ENCODE measurements around the gene PLRG1.
"Not testable (repeated sequence)": the region's sequence is repeated elsewhere in the genome, so short reads cannot be mapped to it uniquely, and the experiment has no call there.

The PLRG1 gene

DNA sequence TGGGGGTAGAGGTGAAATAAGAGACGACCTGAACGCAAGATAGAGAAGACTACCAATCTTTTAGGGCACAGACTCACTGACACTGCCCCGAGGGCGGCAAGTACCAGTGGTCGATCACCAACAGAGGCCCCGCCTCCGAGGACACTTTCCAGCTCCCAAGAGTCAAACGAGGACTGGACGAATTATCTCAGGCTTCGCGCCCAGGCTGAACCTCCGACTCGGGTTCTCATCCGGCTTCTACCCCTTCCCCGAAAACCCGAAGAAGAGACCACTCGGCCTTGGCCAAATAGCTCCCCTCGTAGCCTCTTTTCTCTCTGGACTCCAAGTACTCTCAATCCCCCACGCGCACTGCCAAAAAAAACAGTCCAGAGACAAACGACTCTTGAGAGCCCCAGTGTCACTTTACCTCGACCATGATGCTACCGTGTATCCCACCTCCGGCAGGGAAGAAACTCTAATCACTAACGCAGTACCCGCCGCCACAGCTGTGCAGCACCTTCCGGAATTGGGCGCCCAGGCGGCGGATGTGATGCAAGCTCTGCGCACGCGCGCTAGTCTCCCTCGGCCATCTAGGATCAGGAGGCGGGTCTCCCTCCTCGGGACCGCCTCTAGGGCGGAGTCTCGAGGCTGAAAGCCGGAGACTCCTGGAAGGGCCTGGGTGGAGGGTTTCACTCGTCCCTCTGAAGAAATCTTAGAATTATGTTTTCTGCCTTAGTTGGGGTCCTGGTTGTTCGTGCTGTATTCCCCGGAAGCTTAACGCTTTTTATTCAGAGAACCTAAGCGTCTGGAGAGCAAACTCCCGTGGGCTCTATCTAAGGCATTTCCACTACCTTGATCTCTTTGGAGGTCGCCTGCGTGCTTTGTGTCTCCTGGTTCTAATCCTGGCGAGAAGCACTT, at the start of gene PLRG1:
TSS of gene PLRG1 (minus strand) at position 507 of the 897 bp plus-strand sequence. CDS start at position 415, 92 bp downstream.
- DNase-seq: peak; percentile 91

DNA sequence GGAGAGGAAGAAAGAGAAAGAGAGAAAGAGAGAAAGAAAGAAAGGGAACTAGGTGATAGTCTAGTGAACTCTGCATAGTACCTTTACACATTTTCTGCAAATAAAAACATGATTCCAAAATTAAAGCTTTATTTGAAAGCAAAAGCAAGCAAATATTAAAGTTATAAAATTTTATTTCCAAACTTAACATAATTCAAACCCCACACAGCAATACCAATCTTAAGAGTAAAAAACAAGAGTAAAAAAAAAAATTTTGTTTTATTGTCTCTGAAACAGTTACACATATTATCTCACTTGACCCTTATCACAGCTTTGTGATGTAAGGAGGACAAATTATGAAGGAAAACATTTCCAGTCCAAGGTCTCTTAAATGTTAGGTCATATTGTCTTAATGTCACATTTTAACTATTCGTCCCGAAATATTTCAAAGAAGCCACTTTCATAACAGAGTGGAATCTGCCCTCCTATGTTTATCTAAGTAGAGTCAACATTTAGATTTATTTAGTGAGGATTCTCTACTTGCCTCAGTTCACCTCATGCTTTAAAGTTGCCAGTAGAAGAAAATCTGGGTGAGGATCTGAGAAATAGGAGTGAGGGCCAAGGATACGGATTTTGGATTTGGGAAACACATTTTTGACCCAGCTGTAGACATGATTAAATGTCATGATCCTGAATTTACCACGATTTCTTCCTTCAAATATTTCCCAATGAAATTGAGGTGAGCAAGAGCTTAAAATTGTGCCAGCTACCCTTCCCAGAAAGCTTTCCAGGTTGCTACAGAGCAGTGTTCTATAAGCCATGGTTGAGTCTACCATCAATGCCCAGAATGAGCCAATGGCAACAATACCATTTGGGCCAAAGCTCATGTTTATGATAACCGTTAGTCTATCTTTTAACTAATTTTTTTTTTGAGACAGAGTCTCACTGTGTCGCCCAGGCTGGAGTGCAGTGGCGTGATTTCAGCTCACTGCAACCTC, 47.9 kb upstream of the PLRG1 start:
- DNase-seq: no peak

DNA sequence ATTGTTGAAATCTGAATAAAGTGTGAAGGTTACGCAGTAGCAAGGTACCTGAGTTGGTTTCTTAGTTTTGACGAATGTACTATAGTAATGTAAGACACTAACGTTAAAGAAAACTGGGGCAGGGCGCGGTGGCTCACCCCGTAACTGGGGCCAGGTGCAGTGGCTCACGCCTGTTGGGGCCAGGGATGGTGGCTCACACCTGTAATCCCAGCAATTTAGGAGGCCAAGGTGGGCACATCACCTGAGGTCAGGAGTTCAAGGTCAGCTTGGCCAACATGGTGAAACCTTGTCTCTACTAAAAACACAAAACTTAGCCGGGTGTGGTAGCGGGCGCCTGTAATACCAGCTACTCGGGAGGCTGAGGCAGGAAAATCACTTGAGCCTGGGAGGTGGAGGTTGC, 47.1 kb upstream of the PLRG1 start:
- not testable (repeated sequence) for DNase-seq

DNA sequence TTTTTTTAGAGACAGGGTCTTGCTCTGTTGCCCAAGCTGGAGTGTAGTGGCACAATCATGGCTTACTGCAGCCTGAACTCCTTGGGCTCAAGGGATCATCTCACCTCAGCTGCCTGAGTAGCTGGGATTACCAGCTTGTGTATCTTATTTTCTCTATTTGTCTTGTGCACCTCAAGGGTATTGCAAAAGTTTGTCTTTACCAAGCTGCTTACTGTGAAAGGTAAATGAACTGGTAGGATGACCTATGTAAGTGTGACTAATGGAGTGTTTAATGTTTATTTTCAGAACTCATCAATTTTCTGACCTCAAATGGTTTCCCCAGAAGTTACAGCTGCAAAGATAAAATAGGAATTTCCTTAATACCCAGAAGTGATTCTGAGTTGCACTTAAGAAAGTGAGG, 45.6 kb upstream of the PLRG1 start:
- DNase-seq: no peak

DNA sequence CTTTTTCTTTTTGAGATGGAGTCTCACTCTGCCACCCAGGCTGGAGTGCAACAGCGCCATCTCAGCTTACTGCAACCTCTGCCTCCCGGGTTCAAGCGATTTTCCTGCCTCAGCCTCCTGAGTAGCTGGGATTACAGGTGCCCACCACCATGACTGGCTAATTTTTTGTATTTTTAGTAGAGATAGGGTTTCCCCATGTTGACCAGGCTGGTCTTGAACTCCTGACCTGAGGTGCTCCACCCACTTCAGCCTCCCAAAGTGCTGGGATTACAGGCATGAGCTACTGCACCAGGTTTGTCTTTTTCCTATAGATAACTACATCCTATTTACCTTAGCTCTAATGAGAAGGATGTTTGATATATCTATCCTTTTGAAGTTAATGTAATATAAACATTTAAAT, 44.1 kb upstream of the PLRG1 start:
- DNase-seq: not testable (repeated sequence)

DNA sequence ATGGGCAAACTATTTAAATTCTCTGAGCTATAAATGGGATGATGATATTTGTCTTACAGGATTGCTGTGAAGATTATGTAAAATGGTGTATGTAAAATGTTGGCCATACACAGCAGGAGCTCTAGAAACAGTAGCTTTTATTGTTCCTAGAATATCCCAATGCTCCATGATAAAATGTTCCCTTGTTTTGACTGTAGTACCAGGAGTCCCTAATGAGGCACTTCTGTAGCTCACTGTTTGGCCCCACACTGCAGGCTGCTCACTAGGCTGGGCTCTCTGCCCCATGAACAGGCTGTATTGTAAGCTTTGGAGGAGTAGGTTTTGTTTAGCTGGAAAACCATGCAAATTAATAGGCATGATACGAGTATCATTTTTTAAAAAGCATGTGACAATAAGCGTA, 43.7 kb upstream of the PLRG1 start:
- DNase-seq: no peak

DNA sequence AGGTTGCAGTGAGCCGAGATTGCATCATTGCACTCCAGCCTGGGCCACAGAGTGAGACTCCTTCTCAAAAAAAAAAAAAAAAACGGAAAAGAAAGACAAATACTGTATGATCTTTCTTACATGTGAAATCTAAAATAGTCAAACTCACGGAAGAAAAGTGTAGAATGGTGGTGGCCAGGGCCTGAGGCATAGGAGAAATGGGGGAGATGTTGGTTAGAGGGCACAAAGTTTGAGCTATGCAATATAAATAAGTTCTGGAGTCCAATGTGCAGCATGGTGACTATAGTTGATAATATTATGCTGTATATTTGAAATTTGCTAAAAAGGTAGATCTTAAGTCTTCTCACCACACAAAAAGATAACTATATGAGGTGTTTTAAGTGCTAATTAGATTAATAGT, 41.7 kb upstream of the PLRG1 start:
- no peak for DNase-seq

DNA sequence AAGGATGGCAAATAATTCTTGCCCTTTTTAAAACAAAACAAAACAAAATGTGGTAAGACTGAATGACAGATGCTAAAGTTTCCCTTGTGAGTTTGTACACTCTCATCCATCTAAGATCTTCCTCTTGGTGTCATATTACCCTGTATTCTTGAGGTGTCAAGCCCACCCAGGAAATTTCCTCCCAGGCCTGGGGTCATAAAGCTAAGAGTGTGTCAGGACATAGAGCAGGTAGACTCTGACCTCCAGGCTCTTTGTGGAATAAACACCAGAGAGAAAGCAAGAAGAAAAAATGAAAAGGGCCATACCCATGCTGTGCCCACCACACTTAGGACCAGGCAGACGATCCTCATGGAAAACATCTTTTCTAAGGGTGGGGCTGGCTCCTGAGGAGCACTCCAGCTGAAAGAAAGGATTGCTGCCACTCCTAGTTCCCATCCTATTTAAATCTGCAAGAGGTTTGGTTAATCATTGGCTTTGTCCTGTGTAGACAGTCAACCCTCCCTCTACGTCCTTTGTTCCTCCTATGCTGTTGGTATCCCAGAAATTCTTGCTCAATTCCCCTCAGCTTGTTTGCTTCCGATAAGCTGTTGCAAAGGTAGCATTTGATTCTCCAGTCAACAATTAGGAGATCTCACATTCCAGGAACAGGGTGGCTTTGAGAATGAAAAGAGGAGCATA, 40.3 kb upstream of the PLRG1 start, which contains the start of gene FGA:
TSS of gene FGA (minus strand) at position 414 of the 678 bp plus-strand sequence. CDS start at position 359, 55 bp downstream.
- no peak for DNase-seq

DNA sequence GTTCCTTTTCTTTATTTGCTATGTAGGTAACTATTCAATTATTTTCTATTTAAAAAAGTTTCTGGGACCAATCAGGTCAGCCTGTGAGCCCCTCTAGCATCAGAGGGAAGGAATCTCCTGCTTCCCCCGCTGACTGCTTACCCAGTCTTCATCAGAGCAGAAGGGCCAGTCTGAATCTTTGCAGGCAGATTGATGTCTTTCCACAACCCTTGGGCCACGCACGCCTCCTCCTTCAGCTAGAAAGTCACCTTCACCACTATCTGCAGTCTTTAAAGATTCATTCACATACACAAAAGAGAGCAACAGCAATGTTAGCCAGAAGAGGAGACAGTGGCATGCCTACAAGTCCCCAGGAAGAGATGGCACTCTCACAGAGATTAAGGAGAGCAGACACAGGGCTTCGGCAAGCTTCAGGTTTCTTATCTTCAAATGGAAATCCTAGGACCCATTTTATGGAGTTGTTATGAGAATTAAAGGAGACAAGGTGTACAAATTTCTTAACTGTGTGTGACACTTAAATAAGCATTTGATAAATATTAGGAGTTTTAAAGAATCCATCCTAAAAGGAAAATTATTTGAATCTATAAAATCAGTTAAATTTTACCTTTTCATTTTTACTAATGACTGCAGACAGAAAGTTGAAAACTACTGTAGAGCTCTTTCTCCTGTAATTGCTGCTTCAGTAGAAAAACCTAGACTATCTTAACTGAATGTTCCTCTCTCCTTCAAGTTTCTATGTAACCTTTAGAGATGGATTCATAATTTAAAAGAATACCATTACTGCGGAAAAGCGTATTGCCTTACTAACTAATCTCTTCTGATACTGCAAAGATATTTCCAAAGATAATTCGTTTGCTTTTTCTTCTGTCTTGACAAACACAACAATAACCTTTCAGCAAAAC, 39.3 kb upstream of the PLRG1 start:
- no peak for DNase-seq

DNA sequence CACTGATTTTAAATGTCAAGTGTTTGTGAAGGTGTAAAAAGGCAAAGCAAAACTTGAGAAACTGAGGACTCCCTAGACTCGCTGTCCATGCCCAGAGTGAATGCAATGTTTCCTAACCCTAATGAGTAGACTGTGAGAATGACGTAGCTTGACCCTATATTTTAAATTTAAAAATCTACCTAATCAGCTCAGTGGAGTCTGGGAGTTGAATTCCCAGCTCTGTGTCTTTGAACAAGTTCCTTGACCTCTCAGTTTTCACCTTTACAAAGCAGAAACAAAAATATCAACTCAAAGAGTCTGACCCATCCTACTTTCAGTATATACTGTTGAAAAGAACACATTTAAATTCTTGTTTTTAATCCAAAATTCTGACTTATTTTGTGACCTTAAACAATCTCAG, 38.0 kb upstream of the PLRG1 start:
- DNase-seq: no peak

DNA sequence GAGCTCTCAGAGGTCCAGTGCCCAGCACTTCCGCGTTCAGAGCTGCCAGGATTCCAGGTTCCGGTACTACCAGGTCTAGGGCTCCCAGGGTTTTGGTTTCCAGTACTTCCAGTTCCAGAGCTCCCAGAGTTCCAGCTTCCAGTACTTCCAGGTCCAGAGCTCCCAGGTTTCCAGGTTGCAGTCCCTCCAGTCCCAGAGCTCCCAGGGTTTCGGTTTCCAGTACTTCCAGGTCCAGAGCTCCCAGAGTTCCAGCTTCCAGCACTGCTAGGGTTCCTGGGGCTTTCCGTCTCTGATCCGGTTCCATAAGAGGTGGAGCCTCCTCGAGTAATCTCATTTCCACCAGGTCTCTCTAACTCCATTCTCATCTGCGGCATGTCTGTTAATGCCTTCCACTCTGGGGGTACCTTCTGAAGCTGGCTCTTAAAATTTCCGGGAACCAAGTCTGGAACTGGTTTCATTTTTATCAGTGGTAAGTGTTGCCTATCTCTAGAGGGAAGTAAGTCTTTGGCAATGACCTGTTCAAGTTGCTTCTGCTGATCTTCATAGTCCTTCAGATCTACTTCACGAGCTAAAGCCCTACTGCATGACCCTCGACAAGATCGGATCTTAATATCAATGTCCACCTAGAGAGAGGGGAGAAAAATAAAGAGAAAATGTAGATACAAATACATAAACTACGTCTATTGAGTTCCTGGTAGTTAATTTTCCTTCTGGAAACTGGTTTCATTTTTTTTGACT, 36.3 kb upstream of the PLRG1 start:
- DNase-seq: no peak

DNA sequence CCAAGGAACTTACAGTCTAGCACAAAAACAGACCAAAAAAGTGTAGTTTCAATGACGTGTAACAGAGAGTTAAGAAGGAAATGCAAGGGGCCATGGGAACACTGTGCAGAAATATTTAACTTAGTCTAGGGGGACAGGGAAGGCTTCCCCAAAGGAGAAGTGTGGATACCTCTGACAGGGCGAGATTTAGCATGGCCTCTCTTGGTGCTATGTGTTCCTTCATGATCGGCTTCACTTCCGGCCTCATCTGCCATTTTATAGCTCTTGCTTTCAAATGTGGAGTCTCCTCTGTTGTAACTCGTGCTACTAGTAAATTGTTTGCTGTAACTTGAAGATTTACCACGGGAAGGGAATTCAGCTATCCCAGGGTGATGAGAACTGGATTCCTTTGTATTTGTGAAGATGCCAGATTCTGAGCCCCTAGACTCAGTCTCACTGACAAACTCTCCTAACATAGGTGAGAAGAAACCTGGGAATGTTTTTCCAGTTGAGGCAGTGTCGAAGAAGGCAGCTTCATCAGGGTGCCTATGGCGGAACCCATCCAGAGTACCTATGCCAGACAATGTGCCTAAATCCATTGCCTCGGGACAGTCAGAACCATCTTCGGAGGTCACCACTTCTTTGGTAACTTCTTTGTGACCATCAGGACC, 35.3 kb upstream of the PLRG1 start:
- no peak for DNase-seq

DNA sequence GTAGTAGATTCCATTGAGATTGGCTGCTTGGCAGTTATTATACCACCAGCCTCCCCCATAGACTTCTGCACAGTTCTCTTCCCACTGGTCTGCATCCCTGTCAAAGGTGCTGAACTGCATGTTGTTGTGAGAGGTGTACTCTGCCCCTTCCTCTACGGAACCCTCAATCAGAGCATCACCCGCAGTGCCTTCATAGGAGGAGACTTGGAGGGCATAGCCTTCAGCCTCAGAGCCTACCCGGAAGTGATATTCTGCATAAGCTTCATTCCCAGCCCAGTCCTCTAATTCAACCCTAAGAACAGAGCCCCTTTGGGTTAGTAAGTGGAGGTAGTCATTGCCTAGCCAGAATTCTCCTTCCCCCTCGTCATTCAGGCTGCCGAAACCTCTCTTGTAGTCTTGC, 34.1 kb upstream of the PLRG1 start:
- DNase-seq: no peak

DNA sequence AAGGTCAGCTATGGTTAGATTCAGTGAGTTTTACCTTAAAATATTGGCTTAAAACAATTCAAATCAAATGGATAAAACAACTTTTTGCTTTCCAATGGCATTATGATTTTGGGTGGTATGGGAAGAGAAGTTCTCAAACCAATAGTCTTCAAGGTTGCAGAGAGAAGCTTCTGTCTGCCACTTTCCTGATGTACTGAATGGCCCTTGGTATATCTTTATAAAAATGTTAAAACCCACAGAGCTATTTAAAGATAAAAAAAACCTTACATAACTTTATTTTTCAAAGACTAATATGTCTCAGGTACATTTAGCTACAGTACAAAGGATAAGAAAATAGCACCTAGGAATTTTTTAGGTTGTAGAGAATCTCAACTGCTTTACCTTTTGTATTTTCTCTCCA, 33.5 kb upstream of the PLRG1 start:
- no peak for DNase-seq

DNA sequence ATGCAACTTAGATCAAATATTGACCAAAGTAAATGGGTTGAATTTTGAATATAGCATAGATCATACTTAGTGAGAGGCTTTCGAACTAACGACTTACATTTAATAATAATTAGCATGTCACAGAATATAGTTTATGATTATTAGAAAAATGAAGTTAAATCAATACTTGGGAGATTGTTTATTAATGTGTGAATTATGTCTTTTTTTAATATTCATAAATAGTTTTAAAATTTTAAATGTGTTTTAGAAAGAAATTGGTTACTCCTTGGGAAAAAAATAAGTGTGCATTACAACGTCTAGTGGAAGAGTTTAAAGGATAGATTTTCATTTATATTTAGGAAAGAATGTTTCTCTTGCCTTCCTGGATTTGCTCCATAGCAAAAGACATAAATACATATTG, 33.0 kb upstream of the PLRG1 start:
- DNase-seq: no peak

DNA sequence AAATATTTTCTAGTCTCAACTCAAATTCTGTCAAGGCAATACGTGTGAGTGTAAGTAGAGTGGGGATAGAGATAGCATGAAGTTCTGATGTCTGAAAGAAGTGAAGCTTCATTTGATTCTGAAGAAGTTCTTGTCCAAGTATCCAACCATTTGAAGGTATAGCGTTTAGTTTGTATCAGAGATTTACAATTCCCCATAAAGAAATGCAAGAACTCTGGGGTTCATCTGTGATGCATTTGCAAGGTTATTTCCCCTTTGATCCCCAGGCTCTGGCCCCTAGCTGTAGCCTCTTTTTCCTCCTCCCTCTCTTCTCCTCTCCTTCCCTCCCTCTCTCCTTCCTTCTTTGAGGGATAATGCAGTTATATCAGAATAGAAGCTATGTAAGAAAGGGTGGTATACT, 32.5 kb upstream of the PLRG1 start:
- DNase-seq: no peak

DNA sequence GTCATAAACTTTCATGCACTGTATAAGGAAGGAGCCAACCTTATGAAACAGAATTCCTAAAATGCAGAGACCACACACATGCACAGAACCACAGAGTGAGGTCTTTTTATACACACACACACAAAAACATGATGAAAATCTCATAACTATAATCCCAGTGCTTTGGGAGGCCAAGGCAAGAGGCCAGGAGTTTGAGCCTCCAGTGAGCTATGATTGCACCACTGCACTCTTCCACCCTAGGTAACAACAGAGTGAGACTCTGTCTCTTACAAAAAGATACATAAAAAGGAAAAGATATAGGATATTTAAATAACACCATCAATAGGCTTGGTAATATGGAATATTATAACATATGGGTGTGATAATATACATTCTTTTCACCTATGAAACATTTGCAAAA, 29.7 kb upstream of the PLRG1 start:
- DNase-seq: no peak

DNA sequence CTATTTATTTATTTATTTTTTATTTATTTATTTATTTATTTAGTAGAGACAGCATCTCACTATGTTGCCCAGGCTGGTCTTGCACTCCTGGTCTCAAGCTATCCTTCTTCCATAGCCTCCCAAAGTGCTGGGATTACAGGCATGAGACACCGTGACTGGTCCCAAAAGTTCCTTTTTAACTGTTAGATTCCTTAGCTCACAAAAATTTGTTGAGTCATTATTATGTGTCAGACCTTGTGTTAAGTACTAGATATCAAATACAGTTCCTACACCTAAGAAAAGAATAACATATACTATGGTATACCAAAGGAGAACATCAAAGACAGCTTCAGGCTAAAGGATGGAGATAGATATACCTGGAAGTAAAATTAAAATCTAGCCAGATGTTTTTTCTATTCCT, 28.7 kb upstream of the PLRG1 start:
- no peak for DNase-seq

DNA sequence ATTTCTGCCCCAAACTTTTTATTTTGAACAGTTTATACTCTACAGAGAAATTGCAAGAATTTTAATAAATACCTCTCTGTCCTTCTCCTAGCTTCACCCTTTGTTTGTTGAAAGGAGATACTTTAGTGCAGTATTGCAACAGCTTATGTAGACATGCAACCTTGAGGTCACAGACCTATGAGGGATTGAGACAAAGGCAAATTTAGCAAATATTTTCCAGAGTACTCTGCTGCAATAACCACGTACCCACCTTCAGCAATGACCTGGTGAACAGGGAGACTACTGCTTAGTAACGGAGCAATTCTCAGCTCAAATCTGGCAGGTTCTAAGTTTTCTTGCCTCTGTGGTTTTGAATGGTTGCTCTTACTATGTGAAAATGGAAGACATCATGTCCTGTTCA, 27.1 kb upstream of the PLRG1 start:
- DNase-seq: no peak

DNA sequence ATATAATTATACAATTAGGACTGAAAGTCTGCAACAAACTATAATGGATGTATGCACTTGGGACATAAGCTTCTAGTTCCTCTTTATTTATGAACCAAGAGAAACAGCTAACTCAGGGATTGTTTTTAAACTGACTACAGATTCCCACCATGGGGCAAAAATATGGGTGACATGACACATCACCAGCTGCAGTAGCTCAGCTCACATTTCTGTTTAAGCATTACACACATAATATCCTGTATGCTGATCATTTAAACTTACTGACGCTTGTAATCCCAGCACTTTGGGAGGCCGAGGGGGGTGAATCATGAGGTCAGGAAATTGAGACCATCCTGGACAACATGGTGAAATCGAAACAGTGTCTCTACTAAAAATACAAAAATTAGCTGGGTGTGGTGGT, 24.1 kb upstream of the PLRG1 start:
- no peak for DNase-seq

Data from NCI-H2227 treated with DMSO at 0.1 percent for 48 hours (cell line).